ENCODE results near the gene ZMYND15. TPM values are rescaled to one million over a fixed set of nuclear protein-coding genes. Genes with fewer than 3 reads are reported as not detected.
"Not testable (repeated sequence)": the region's sequence is repeated elsewhere in the genome, so short reads cannot be mapped to it uniquely, and the experiment has no call there.

Gene ZMYND15
- total RNA-seq, 1 donor from 2014 or later: not detected

DNA sequence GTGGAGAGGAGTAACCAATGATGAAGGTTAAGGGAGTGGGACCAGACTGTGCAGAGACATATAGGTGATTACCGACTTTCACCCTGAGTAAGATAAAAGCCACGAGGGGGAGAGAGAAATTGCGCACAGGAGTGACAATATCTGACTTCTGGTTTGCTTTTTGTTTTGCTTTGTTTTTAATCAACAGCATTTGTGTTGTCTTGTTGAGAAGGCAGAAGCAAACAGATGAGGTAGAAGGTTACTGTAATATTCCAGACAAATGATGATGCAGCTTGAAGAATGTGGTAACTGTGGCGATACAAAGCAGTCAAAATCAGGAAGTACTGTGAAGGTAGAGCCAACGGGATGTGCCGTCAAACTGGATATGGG, 43.2 kb upstream of the ZMYND15 start:
- Mint-ChIP-seq H3K27me3 (ENCODE audit: unreplicated experiment) (peaks cover 2% of the 10 kb centered on the region), H3K4me3 (ENCODE audit: unreplicated experiment) (no peak overlapping the region), H3K27ac (ENCODE audit: unreplicated experiment) (no peak overlapping the region), H3K9me3 (ENCODE audit: unreplicated experiment) (no peaks in the 10 kb centered on the region), H3K4me1 (ENCODE audit: low read depth, unreplicated experiment) (no peaks in the 10 kb centered on the region), H3K36me3 (ENCODE audit: unreplicated experiment) (no peaks in the 10 kb centered on the region)
- TF ChIP-seq, protein P1, sequence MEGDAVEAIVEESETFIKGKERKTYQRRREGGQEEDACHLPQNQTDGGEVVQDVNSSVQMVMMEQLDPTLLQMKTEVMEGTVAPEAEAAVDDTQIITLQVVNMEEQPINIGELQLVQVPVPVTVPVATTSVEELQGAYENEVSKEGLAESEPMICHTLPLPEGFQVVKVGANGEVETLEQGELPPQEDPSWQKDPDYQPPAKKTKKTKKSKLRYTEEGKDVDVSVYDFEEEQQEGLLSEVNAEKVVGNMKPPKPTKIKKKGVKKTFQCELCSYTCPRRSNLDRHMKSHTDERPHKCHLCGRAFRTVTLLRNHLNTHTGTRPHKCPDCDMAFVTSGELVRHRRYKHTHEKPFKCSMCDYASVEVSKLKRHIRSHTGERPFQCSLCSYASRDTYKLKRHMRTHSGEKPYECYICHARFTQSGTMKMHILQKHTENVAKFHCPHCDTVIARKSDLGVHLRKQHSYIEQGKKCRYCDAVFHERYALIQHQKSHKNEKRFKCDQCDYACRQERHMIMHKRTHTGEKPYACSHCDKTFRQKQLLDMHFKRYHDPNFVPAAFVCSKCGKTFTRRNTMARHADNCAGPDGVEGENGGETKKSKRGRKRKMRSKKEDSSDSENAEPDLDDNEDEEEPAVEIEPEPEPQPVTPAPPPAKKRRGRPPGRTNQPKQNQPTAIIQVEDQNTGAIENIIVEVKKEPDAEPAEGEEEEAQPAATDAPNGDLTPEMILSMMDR (IDR thresholded peaks at IDR 0.05; ENCODE audit: partially characterized antibody, unreplicated experiment): no peak
- no peak for DNase-seq

DNA sequence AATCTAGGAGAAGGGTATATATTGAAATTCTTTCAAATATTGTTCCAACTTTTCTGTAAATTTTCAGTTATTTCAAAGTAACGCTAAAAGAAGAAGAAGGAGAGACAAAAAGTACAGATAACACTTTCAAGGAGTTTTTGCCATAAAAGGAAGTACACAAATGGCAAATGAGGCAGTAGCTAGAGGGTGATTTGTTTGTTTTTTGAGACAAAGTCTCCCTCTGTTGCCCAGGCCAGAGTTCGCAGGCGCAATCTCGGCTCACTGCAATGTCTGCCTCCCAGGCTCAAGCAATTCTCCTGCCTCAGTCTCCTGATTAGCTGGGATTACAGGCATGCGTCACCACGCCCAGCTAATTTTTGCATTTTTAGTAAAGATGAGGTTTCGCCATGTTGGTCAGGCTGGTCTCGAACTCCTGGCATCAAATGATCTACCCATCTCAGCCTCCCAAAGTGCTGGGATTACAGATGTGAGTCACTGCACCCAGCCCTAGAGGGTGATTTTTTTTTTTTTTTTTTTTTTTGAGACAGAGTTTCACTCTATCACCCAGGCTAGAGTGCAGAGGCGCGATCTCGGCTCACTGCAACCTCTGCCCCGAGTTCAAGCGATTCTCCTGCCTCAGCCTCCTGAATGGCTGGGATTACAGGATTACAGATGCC, 40.1 kb upstream of the ZMYND15 start:
- not testable (repeated sequence) for H3K36me3 Mint-ChIP-seq (ENCODE audit: unreplicated experiment); H3K9me3 Mint-ChIP-seq (ENCODE audit: unreplicated experiment); H3K27ac Mint-ChIP-seq (ENCODE audit: unreplicated experiment); H3K27me3 Mint-ChIP-seq (ENCODE audit: unreplicated experiment); H3K4me1 Mint-ChIP-seq (ENCODE audit: low read depth, unreplicated experiment); DNase-seq; H3K4me3 Mint-ChIP-seq (ENCODE audit: unreplicated experiment)

DNA sequence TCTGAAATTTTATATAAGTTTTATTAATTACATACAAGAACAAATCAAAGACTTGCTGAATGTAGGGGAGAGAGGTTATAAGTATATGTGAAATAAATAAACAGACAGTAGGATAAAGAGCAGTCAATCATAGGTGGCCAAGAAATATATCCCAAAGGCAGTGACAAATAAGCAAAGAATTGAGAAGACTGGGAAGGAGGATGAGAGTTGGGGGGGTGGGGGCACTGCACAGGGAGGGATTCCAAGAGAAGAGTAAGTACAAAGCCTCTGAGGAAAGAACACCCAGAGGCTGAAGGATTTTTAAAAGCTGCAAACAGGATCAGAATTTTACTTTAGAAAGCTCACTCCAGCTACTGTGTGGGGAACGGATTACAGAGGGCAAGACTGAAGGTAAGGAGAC, 38.5 kb upstream of the ZMYND15 start:
- Mint-ChIP-seq H3K4me3 (ENCODE audit: unreplicated experiment) (no peak overlapping the region), H3K27ac (ENCODE audit: unreplicated experiment) (no peak overlapping the region), H3K4me1 (ENCODE audit: low read depth, unreplicated experiment) (peaks cover 10% of the 10 kb centered on the region), H3K9me3 (ENCODE audit: unreplicated experiment) (peaks cover 1% of the 10 kb centered on the region), H3K36me3 (ENCODE audit: unreplicated experiment) (no peaks in the 10 kb centered on the region), H3K27me3 (ENCODE audit: unreplicated experiment) (peaks cover 4% of the 10 kb centered on the region)
- TF ChIP-seq, protein P1 (IDR thresholded peaks at IDR 0.05; ENCODE audit: partially characterized antibody, unreplicated experiment): no peak
- DNase-seq: no peak

DNA sequence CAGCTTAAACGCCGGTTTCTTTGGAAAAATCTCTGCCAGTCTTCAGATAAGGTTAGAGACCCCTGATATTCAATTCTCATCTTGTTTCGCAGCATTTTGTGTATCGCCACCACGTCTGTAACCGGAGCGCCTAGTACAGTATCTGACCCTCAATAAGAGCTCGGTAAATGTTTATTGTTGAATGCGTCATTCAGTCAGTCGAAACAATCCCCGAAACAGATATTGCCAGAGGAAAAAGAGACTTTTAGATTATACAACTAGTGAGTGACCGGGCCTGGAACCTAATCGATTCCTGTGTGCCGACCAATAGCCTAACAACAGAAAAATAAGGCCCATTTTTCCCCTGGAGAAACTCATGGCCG, 36.3 kb upstream of the ZMYND15 start:
- peak overlapping the region; percentile 69 for H3K27ac Mint-ChIP-seq (ENCODE audit: unreplicated experiment)
- no peak for DNase-seq
- peak overlapping the region; percentile 88 for H3K4me3 Mint-ChIP-seq (ENCODE audit: unreplicated experiment)
- H3K27me3 Mint-ChIP-seq (ENCODE audit: unreplicated experiment): peaks cover 2% of the 10 kb centered on the region
- TF ChIP-seq, protein P1 (IDR thresholded peaks at IDR 0.05; ENCODE audit: partially characterized antibody, unreplicated experiment): no peak
- H3K9me3 Mint-ChIP-seq (ENCODE audit: unreplicated experiment): peaks cover 3% of the 10 kb centered on the region
- H3K4me1 Mint-ChIP-seq (ENCODE audit: low read depth, unreplicated experiment): peaks cover 10% of the 10 kb centered on the region
- H3K36me3 Mint-ChIP-seq (ENCODE audit: unreplicated experiment): no peaks in the 10 kb centered on the region

DNA sequence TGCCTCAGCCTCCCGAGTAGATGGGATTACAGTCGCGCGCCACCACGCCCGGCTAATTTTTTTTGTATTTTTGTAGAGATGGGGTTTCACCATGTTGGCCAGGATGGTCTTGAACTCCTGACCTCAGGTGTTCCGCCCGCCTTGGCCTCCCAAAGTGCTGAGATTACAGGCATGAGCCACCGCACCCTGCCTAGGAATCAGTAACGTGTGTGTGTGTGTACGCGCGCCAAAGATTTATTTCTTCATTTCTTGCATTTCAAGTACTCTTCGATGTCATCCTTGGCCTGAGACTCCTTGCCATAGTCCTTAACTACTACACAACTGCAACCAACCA, 35.1 kb upstream of the ZMYND15 start:
- Mint-ChIP-seq H3K4me1 (ENCODE audit: low read depth, unreplicated experiment) (peaks cover 10% of the 10 kb centered on the region), H3K27ac (ENCODE audit: unreplicated experiment) (peak overlapping the region; percentile 64), H3K4me3 (ENCODE audit: unreplicated experiment) (peak overlapping the region; percentile 91)
- H3K27me3 Mint-ChIP-seq (ENCODE audit: unreplicated experiment); H3K36me3 Mint-ChIP-seq (ENCODE audit: unreplicated experiment); DNase-seq; H3K9me3 Mint-ChIP-seq (ENCODE audit: unreplicated experiment): not testable (repeated sequence)

DNA sequence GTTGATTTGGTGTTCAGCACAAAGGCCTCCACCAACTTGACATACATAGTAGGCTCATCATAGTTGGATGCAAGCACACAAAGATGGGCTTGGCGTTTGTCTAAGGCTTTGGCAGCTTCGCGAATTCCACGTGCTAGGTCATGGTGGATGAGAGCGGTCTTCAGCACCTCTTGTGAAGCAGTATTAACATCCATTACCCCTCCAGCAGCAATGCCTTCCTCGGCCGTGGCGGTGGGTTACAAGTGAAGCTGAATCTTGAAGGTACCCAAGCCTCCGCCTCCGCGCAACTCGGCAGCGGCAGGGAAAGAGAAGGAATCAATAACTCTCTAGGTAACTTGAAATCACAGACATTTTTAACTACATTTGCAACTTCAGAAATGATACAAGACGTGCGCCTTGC, 34.6 kb upstream of the ZMYND15 start:
- Mint-ChIP-seq H3K4me3 (ENCODE audit: unreplicated experiment) (peak overlapping the region; percentile 91), H3K4me1 (ENCODE audit: low read depth, unreplicated experiment) (peaks cover 14% of the 10 kb centered on the region), H3K27me3 (ENCODE audit: unreplicated experiment) (peaks cover 7% of the 10 kb centered on the region), H3K36me3 (ENCODE audit: unreplicated experiment) (no peaks in the 10 kb centered on the region), H3K9me3 (ENCODE audit: unreplicated experiment) (peaks cover 7% of the 10 kb centered on the region), H3K27ac (ENCODE audit: unreplicated experiment) (peak overlapping the region; percentile 64)
- TF ChIP-seq, protein P1 (IDR thresholded peaks at IDR 0.05; ENCODE audit: partially characterized antibody, unreplicated experiment): no peak
- no peak for DNase-seq

Measured in glutamatergic neuron (in vitro differentiated cells).